Coronary artery (tissue), 2 donors: ENCODE results near the gene OR52R1.
"Not testable (repeated sequence)": the region's sequence is repeated elsewhere in the genome, so short reads cannot be mapped to it uniquely, and the experiment has no call there.

Experiments
- DNase-seq: peaks from one replicate; pipeline ENCODE4 v3.0.0-alpha.2; 2017; ENCODE audit warnings: low spot score
- H3K27ac ChIP-seq, 2 donors: fragments of 200-600 bp; sonication (generic); one replicate each; pipeline ENCODE4 v1.5.1; 2016 to 2019
- H3K4me3 ChIP-seq: fragments of 200-600 bp; sonication (generic); 2 replicates; pipeline ENCODE4 v1.5.1; 2016; ENCODE audit warnings: mild to moderate bottlenecking, moderate library complexity
- CTCF ChIP-seq: fragments of 200-600 bp; sonication (generic); IDR thresholded peaks from one replicate; pipeline ENCODE4 v1.5.1; 2019; ENCODE audit warnings: antibody characterized with exemption

Gene OR52R1

GRCh38 chr11:4825132-4825531 is 21.0 kb upstream of the OR52R1 start:
- no peak for DNase-seq
- Histone ChIP-seq H3K4me3 (no peak overlapping the region), H3K27ac (no peak overlapping the region)
- no peak for TF ChIP-seq CTCF

GRCh38 chr11:4821021-4821420 is 16.8 kb upstream of the OR52R1 start, which contains the start of gene OR51F2:
TSS of gene OR51F2 (plus strand) at chr11:4821321. CDS start at chr11:4821422, 101 bp downstream.
- TF ChIP-seq CTCF, result no peak
- DNase-seq, result no peak
- no peak within 1 kb of the TSS for H3K27ac ChIP-seq
- H3K4me3 ChIP-seq, result no peak within 1 kb of the TSS

GRCh38 chr11:4809246-4809645 is 5.1 kb upstream of the OR52R1 start:
- TF ChIP-seq CTCF, result no peak
- H3K27ac ChIP-seq, result no peak overlapping the region
- no peak for DNase-seq
- H3K4me3 ChIP-seq, result no peak overlapping the region

- H3K4me3 ChIP-seq, result no peak overlapping the region
- H3K27ac ChIP-seq, result no peak overlapping the region
These were observed 4.3 kb upstream of the OR52R1 start for GRCh38 chr11:4808476-4808875.

GRCh38 chr11:4801316-4801715 is 2.9 kb downstream of the OR52R1 start:
- not testable (repeated sequence) for DNase-seq, H3K4me3 ChIP-seq

More at GRCh38 chr11:4808476-4808875, 4.3 kb upstream of the OR52R1 start:
- no peak for TF ChIP-seq CTCF
- DNase-seq, result no peak

GRCh38 chr11:4798427-4799183 is 5.6 kb downstream of the OR52R1 start:
- no peak for DNase-seq
- H3K4me3 ChIP-seq, result no peak overlapping the region
- no peak overlapping the region for H3K27ac ChIP-seq
- TF ChIP-seq CTCF, result no peak

More at GRCh38 chr11:4801316-4801715, 2.9 kb downstream of the OR52R1 start:
- H3K27ac ChIP-seq, result not testable (repeated sequence)

GRCh38 chr11:4797206-4797605 is 7.0 kb downstream of the OR52R1 start:
- no peak for DNase-seq
- TF ChIP-seq CTCF, result no peak
- Histone ChIP-seq H3K4me3 (no peak overlapping the region), H3K27ac (no peak overlapping the region)
